ENCODE results near the gene GATB.
A peak's percentile ranks its signal among the peaks of the same experiment; 100 is the strongest.

GATB gene

GRCh38 chr4:151804821-151805220 lies 44.0 kb upstream of the GATB start:
- TF ChIP-seq CTCF (IDR thresholded peaks at IDR 0.05; ENCODE audit: borderline replicate concordance, insufficient read depth, low read depth, low read length): no peak
- H3K4me3 ChIP-seq (ENCODE audit: low read depth, low read length): no peak overlapping the region

- TF ChIP-seq CTCF (IDR thresholded peaks at IDR 0.05; ENCODE audit: borderline replicate concordance, insufficient read depth, low read depth, low read length): no peak
- H3K4me3 ChIP-seq (ENCODE audit: low read depth, low read length): no peak overlapping the region
These were observed 43.4 kb upstream of the GATB start for GRCh38 chr4:151804086-151804630.

GRCh38 chr4:151803246-151803645 lies 42.4 kb upstream of the GATB start:
- no peak for TF ChIP-seq CTCF (IDR thresholded peaks at IDR 0.05; ENCODE audit: borderline replicate concordance, insufficient read depth, low read depth, low read length)
- H3K4me3 ChIP-seq (ENCODE audit: low read depth, low read length): no peak overlapping the region

GRCh38 chr4:151801547-151802516 lies 41.0 kb upstream of the GATB start:
- no peak overlapping the region for H3K4me3 ChIP-seq (ENCODE audit: low read depth, low read length)
- TF ChIP-seq CTCF (IDR thresholded peaks at IDR 0.05; ENCODE audit: borderline replicate concordance, insufficient read depth, low read depth, low read length): peak; percentile 84

- no peak overlapping the region for H3K4me3 ChIP-seq (ENCODE audit: low read depth, low read length)
These were observed 38.7 kb upstream of the GATB start for GRCh38 chr4:151799417-151800012.

GRCh38 chr4:151798678-151799416 lies 38.0 kb upstream of the GATB start:
- no peak for TF ChIP-seq CTCF (IDR thresholded peaks at IDR 0.05; ENCODE audit: borderline replicate concordance, insufficient read depth, low read depth, low read length)
- H3K4me3 ChIP-seq (ENCODE audit: low read depth, low read length): no peak overlapping the region

More at GRCh38 chr4:151799417-151800012, 38.7 kb upstream of the GATB start:
- TF ChIP-seq CTCF (IDR thresholded peaks at IDR 0.05; ENCODE audit: borderline replicate concordance, insufficient read depth, low read depth, low read length): no peak

Data from GM12875 (cell line).